ENCODE measurements around the gene SPAG8. TPM values are rescaled to one million over a fixed set of nuclear protein-coding genes. Genes with fewer than 3 reads are reported as not detected.

Gene SPAG8
- total RNA-seq, 1 experiment from 2014 or later, result not detected

DNA sequence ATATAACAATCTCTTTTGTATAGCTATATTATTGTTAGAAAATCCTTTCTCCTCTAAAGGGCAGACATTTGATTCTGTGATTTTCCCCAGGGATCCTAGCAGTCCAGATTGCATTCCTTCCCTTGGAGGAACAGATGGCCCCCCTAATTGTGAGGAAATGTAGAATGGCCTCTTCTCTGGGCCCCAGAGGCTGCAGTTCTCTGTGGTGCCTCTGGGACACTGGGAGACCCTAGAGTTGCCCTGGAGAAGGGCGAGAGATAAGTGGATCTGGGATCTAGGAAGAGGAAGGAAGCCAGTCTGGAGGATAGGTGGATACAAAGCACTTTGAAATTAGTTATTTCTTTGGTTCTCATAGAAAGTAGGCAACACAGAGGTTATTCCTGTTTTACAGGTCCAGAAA, 4.6 kb upstream of the SPAG8 start:
- TF ChIP-seq EZH2phosphoT487 (IDR thresholded peaks at IDR 0.05; ENCODE audit: borderline replicate concordance, low read length), result no peak
- TF ChIP-seq, protein P1, sequence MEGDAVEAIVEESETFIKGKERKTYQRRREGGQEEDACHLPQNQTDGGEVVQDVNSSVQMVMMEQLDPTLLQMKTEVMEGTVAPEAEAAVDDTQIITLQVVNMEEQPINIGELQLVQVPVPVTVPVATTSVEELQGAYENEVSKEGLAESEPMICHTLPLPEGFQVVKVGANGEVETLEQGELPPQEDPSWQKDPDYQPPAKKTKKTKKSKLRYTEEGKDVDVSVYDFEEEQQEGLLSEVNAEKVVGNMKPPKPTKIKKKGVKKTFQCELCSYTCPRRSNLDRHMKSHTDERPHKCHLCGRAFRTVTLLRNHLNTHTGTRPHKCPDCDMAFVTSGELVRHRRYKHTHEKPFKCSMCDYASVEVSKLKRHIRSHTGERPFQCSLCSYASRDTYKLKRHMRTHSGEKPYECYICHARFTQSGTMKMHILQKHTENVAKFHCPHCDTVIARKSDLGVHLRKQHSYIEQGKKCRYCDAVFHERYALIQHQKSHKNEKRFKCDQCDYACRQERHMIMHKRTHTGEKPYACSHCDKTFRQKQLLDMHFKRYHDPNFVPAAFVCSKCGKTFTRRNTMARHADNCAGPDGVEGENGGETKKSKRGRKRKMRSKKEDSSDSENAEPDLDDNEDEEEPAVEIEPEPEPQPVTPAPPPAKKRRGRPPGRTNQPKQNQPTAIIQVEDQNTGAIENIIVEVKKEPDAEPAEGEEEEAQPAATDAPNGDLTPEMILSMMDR (conservative IDR thresholded peaks at IDR 0.05; ENCODE audit: low read depth, low read length), result no peak
- TF ChIP-seq EZH2 (IDR thresholded peaks at IDR 0.05; ENCODE audit: low read length, unreplicated experiment), result no peak
- Histone ChIP-seq H3K9me3 (ENCODE audit: low read length) (no peaks in the 10 kb centered on the region), H3K79me2 (ENCODE audit: low read length) (peaks cover 9% of the 10 kb centered on the region), H3K27ac (ENCODE audit: low read length) (no peak overlapping the region), H3K9ac (ENCODE audit: low read length) (no peak overlapping the region), H3K9me2 (replicated peaks; ENCODE audit: low read length) (no peaks in the 10 kb centered on the region), H3K4me2 (ENCODE audit: low read length) (no peak overlapping the region), H3K4me3 (ENCODE audit: low read length) (no peak overlapping the region), H3F3A (ENCODE audit: low read length, unreplicated experiment) (peaks cover 4% of the 10 kb centered on the region), H3K4me1 (ENCODE audit: insufficient read depth, low read length) (peaks cover 18% of the 10 kb centered on the region), H3K36me3 (ENCODE audit: low read depth, low read length) (no peaks in the 10 kb centered on the region), H2AFZ (ENCODE audit: low read length) (no peak overlapping the region), H3K27me3 (ENCODE audit: low read length) (no peaks in the 10 kb centered on the region), H4K20me1 (ENCODE audit: low read length) (no peaks in the 10 kb centered on the region)
- DNase-seq (peak; percentile 6), ATAC-seq (no peak)
- intact Hi-C loops (cut with micrococcal nuclease), result no loop called here
- ChIA-PET POLR2A (ENCODE audit: unreplicated experiment) (no interaction called here), CTCF (no interaction called here)
- BruUV-seq (replicated peaks), result TSS peak; percentile 9

GRCh38 chr9:35814841-35815543, 2.9 kb upstream of the SPAG8 start, which contains the start of gene HINT2:
Gene HINT2 (minus strand): TSS chr9:35815042. CDS start chr9:35814979, 63 bp downstream.
- TF ChIP-seq EZH2phosphoT487 (IDR thresholded peaks at IDR 0.05; ENCODE audit: borderline replicate concordance, low read length) (no peak), EZH2 (IDR thresholded peaks at IDR 0.05; ENCODE audit: low read length, unreplicated experiment) (no peak)
- TF ChIP-seq, protein P1 (conservative IDR thresholded peaks at IDR 0.05; ENCODE audit: low read depth, low read length), result no peak
- Histone ChIP-seq H3K9me2 (replicated peaks; ENCODE audit: low read length) (no peaks in the 10 kb centered on the region), H3K4me1 (ENCODE audit: insufficient read depth, low read length) (peaks cover 16% of the 10 kb centered on the region), H4K20me1 (ENCODE audit: low read length) (no peaks in the 10 kb centered on the region), H3K4me2 (ENCODE audit: low read length) (peak within 1 kb of the TSS; percentile 99), H3F3A (ENCODE audit: low read length, unreplicated experiment) (no peaks in the 10 kb centered on the region), H3K4me3 (ENCODE audit: low read length) (peak within 1 kb of the TSS; percentile 86), H3K79me2 (ENCODE audit: low read length) (peaks cover 9% of the 10 kb centered on the region), H3K9ac (ENCODE audit: low read length) (peak within 1 kb of the TSS; percentile 96), H3K27ac (ENCODE audit: low read length) (peak within 1 kb of the TSS; percentile 81), H2AFZ (ENCODE audit: low read length) (peak within 1 kb of the TSS; percentile 81), H3K9me3 (ENCODE audit: low read length) (no peaks in the 10 kb centered on the region), H3K36me3 (ENCODE audit: low read depth, low read length) (no peaks in the 10 kb centered on the region), H3K27me3 (ENCODE audit: low read length) (no peaks in the 10 kb centered on the region)
- no TSS peak for BruUV-seq (replicated peaks)
- ChIA-PET CTCF (interaction anchor here (0.9 to 1.2 kb wide), 2 partner anchors 11 to 25 kb away, joined by 6 read pairs; no protein-coding TSS in a partner anchor), POLR2A (ENCODE audit: unreplicated experiment) (no interaction called here)
- DNase-seq (peak; percentile 94), ATAC-seq (peak; percentile 89)
- intact Hi-C loops (cut with micrococcal nuclease), result loop anchor here (1.0 kb wide), 2 partner anchors 20 to 25 kb away; no protein-coding TSS in a partner anchor

Data from PC-3 (cell line).